GM12878 (cell line): ENCODE results near the gene ROBO1.

ENCODE experiments used
- ATF3 ChIP-seq: IDR thresholded peaks from 2 replicates; pipeline ENCODE4 v1.6.1; 2011; ENCODE audit warnings: low read depth, mild to moderate bottlenecking, low read length, moderate library complexity, borderline replicate concordance; ENCODE audit errors: extremely low read depth
- BRCA1 ChIP-seq: IDR thresholded peaks from 2 replicates; pipeline ENCODE4 v1.6.1; 2011; ENCODE audit warnings: low read depth, low read length, improper control_type of control experiment
- CHD2 ChIP-seq: IDR thresholded peaks from 2 replicates; pipeline ENCODE4 v1.6.1; 2011; ENCODE audit warnings: low read depth, low read length, improper control_type of control experiment, borderline replicate concordance
- CTCF ChIP-seq, 3 experiments: IDR thresholded peaks in 2 of 3; conservative IDR thresholded peaks in 1 of 3; 2 replicates each; pipeline ENCODE4 v1.5.1; 2011; ENCODE audit warnings: low read depth in 3 of 3, low read length in 3 of 3, mild to moderate bottlenecking in 3 of 3, control low read depth in 2 of 3, moderate library complexity in 2 of 3, inconsistent platforms in 1 of 3, mixed read lengths in 1 of 3; ENCODE audit not compliant: control insufficient read depth in 2 of 3, insufficient read depth in 1 of 3; ENCODE audit errors: extremely low read depth in 1 of 3
- CUX1 ChIP-seq: IDR thresholded peaks from 2 replicates; pipeline ENCODE4 v1.6.1; 2012; ENCODE audit warnings: improper control_type of control experiment, low read depth, low read length; ENCODE audit not compliant: insufficient replicate concordance
- EZH2 ChIP-seq: IDR thresholded peaks from 2 replicates; pipeline ENCODE4 v1.6.1; 2012; ENCODE audit warnings: low read depth, mild to moderate bottlenecking, control low read depth, inconsistent platforms, low read length, borderline replicate concordance; ENCODE audit not compliant: control insufficient read depth
- FOXM1 ChIP-seq: IDR thresholded peaks from 2 replicates; pipeline ENCODE4 v1.6.1; 2012; ENCODE audit warnings: low read depth, mild to moderate bottlenecking, inconsistent platforms, low read length, moderate library complexity
- MAX ChIP-seq: IDR thresholded peaks from 2 replicates; pipeline ENCODE4 v1.6.1; 2012; ENCODE audit warnings: low read depth, low read length, improper control_type of control experiment
- POLR2AphosphoS5 ChIP-seq: IDR thresholded peaks from 2 replicates; pipeline ENCODE4 v1.6.1; 2011; ENCODE audit warnings: mild to moderate bottlenecking, low read length, inconsistent platforms
- SIN3A ChIP-seq: IDR thresholded peaks from 2 replicates; pipeline ENCODE4 v1.6.1; 2012; ENCODE audit warnings: low read depth, low read length, improper control_type of control experiment
- SMARCA5 ChIP-seq: fragments of 450-650 bp; IDR thresholded peaks from 2 replicates; pipeline ENCODE4 v1.6.1; 2017; ENCODE audit warnings: mild to moderate bottlenecking
- SUPT20H ChIP-seq: IDR thresholded peaks from 2 replicates; pipeline ENCODE4 v1.6.1; 2011; ENCODE audit warnings: low read depth, mild to moderate bottlenecking, low read length, moderate library complexity, borderline replicate concordance; ENCODE audit not compliant: control insufficient read depth
- TCF7 ChIP-seq: IDR thresholded peaks from 2 replicates; pipeline ENCODE4 v1.6.1; 2014; ENCODE audit warnings: antibody characterized with exemption, borderline replicate concordance

DNA sequence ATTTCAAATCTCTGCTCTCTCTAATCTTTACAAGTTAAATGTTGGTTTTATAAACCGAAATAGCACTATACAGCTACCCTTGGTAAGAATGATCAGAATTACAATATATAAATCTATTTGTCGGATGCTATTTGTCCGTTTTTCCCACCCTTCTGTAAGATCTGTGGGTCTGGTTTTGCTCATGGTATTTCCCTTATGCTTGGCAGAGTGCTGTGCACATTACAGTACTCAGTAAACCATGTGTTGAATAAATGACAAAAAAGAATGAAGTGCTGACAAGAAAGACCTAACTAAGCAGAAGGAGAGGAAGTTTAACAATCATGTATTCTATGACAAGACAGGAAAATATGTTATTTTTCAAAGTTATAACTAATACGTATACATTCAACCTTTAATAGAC lies 827.2 kb downstream of the ROBO1 start:
- TF ChIP-seq CTCF (IDR thresholded peaks at IDR 0.05 in 2 of 3, conservative IDR thresholded peaks at IDR 0.05 in 1 of 3; ENCODE audit: control insufficient read depth in 2 of 3, extremely low read depth in 1 of 3, insufficient read depth in 1 of 3, low read depth in 3 of 3, low read length in 3 of 3) (no peak), CHD2 (no peak), TCF7 (no peak), POLR2AphosphoS5 (no peak), CUX1 (no peak), MAX (no peak), SUPT20H (no peak), EZH2 (no peak), ATF3 (no peak), SMARCA5 (no peak), FOXM1 (no peak), SIN3A (no peak), BRCA1 (no peak)
